OCI-LY3 (cell line): ENCODE measurements around the gene CDK19.

ENCODE experiments used
- CTCF ChIP-seq: fragments of 200-600, 300-600 bp; sonication (generic); IDR thresholded peaks from 2 replicates; pipeline ENCODE4 v1.5.1; 2014; ENCODE audit warnings: antibody characterized with exemption, low read length, low read depth
- EZH2phosphoT487 ChIP-seq: fragments of 200-600 bp; shearing (Covaris generic); IDR thresholded peaks from 2 replicates; pipeline ENCODE4 v1.6.1; 2018; ENCODE audit warnings: antibody characterized with exemption, mixed run types, low read depth

GRCh38 chr6:110799189-110799588 lies 16.1 kb downstream of the CDK19 start:
- no peak for TF ChIP-seq CTCF
- no peak for TF ChIP-seq EZH2phosphoT487
